ENCODE results near the gene HAGHL. TPM values are rescaled to one million over a fixed set of nuclear protein-coding genes. Genes with fewer than 3 reads are reported as not detected.

HAGHL gene
- total RNA-seq, 1 donor from 2014 or later, result 1.0 TPM

GRCh38 chr16:709566-710499, 17.1 kb upstream of the HAGHL start:
- no peak overlapping the region for H3K9ac ChIP-seq
- H2AFZ ChIP-seq (replicated peaks), result no peak overlapping the region
- H3K27ac Mint-ChIP-seq, result peak overlapping the region; percentile 92
- peak; percentile 83 for DNase-seq (ENCODE audit: low spot score)
- TF ChIP-seq CTCF (IDR thresholded peaks at IDR 0.05) (peak; percentile 15), EZH2 (IDR thresholded peaks at IDR 0.05) (no peak)
- no peak overlapping the region for H3K27ac ChIP-seq
- peaks cover 30% of the 10 kb centered on the region for H4K20me1 ChIP-seq (ENCODE audit: low read depth)
- no peak overlapping the region for H3K4me3 ChIP-seq
- H3K9me3 Mint-ChIP-seq, result no peaks in the 10 kb centered on the region
- H3K36me3 ChIP-seq, result no peaks in the 10 kb centered on the region
- peaks cover 41% of the 10 kb centered on the region for H3K4me1 Mint-ChIP-seq
- H3K4me2 ChIP-seq, result peak overlapping the region; percentile 21
- peaks cover 10% of the 10 kb centered on the region for H3K4me1 ChIP-seq
- H3K79me2 ChIP-seq (ENCODE audit: low read depth), result no peaks in the 10 kb centered on the region
- peaks cover 27% of the 10 kb centered on the region for H3K27me3 Mint-ChIP-seq (ENCODE audit: insufficient read depth, low read depth)
- H3K9me3 ChIP-seq (ENCODE audit: low read depth), result no peaks in the 10 kb centered on the region
- H3F3A ChIP-seq (ENCODE audit: low read depth), result peaks cover 33% of the 10 kb centered on the region
- no peaks in the 10 kb centered on the region for H3K36me3 Mint-ChIP-seq
- H3K4me3 Mint-ChIP-seq, result peak overlapping the region; percentile 78
- H3K27me3 ChIP-seq, result peaks cover 98% of the 10 kb centered on the region

- H3F3A ChIP-seq (ENCODE audit: low read depth), result peaks cover 33% of the 10 kb centered on the region
- Mint-ChIP-seq H3K4me1 (peaks cover 41% of the 10 kb centered on the region), H3K4me3 (peak overlapping the region; percentile 78), H3K27ac (peak overlapping the region; percentile 89), H3K27me3 (ENCODE audit: insufficient read depth, low read depth) (peaks cover 27% of the 10 kb centered on the region), H3K9me3 (no peaks in the 10 kb centered on the region), H3K36me3 (no peaks in the 10 kb centered on the region)
- peaks cover 10% of the 10 kb centered on the region for H3K4me1 ChIP-seq
- H4K20me1 ChIP-seq (ENCODE audit: low read depth), result peaks cover 26% of the 10 kb centered on the region
- no peak for DNase-seq (ENCODE audit: low spot score)
- H3K9ac ChIP-seq, result no peak overlapping the region
- H3K4me2 ChIP-seq, result peak overlapping the region; percentile 21
- no peaks in the 10 kb centered on the region for H3K9me3 ChIP-seq (ENCODE audit: low read depth)
- peaks cover 90% of the 10 kb centered on the region for H3K27me3 ChIP-seq
- no peak overlapping the region for H3K27ac ChIP-seq
- TF ChIP-seq EZH2phosphoT487 (IDR thresholded peaks at IDR 0.05) (no peak), EZH2 (IDR thresholded peaks at IDR 0.05) (no peak), CTCF (IDR thresholded peaks at IDR 0.05) (no peak)
- no peaks in the 10 kb centered on the region for H3K36me3 ChIP-seq
- no peak overlapping the region for H3K4me3 ChIP-seq
- no peak overlapping the region for H2AFZ ChIP-seq (replicated peaks)
- no peaks in the 10 kb centered on the region for H3K79me2 ChIP-seq (ENCODE audit: low read depth)
These were observed 16.3 kb upstream of the HAGHL start for GRCh38 chr16:710500-711075.

GRCh38 chr16:711084-711483, 15.8 kb upstream of the HAGHL start:
- Histone ChIP-seq H3K27ac (no peak overlapping the region), H3K27me3 (peaks cover 85% of the 10 kb centered on the region), H2AFZ (replicated peaks) (no peak overlapping the region), H4K20me1 (ENCODE audit: low read depth) (peaks cover 24% of the 10 kb centered on the region), H3K4me2 (no peak overlapping the region), H3K4me1 (peaks cover 14% of the 10 kb centered on the region), H3K9me3 (ENCODE audit: low read depth) (no peaks in the 10 kb centered on the region), H3K36me3 (no peaks in the 10 kb centered on the region), H3F3A (ENCODE audit: low read depth) (peaks cover 37% of the 10 kb centered on the region), H3K79me2 (ENCODE audit: low read depth) (no peaks in the 10 kb centered on the region), H3K9ac (no peak overlapping the region), H3K4me3 (no peak overlapping the region)
- Mint-ChIP-seq H3K27me3 (ENCODE audit: insufficient read depth, low read depth) (peaks cover 27% of the 10 kb centered on the region), H3K27ac (peak overlapping the region; percentile 87), H3K9me3 (no peaks in the 10 kb centered on the region), H3K4me3 (peak overlapping the region; percentile 57), H3K4me1 (peaks cover 41% of the 10 kb centered on the region), H3K36me3 (no peaks in the 10 kb centered on the region)
- DNase-seq (ENCODE audit: low spot score), result no peak
- TF ChIP-seq EZH2phosphoT487 (IDR thresholded peaks at IDR 0.05) (no peak), CTCF (IDR thresholded peaks at IDR 0.05) (no peak), EZH2 (IDR thresholded peaks at IDR 0.05) (no peak)
